Activated CD8-positive, alpha-beta T cell treated with anti-CD3 and anti-CD28 coated beads, Interleukin-2, amount 10 ng/mL, durations not matched to agents 7 days and 5 days (primary cell): ENCODE data around the gene ZNF226. TPM values are rescaled to one million over a fixed set of nuclear protein-coding genes. Genes with fewer than 3 reads are reported as not detected.
"Not testable (repeated sequence)": the region's sequence is repeated elsewhere in the genome, so short reads cannot be mapped to it uniquely, and the experiment has no call there.

Experiments used
- ATAC-seq: fragments of 150-1000 bp; cut with Tn5 transposase; one replicate; pipeline ENCODE4 v1.10.0; 2021; ENCODE audit warnings: moderate library complexity
- CTCF ChIA-PET: fragments of 350-600 bp; sonication (Branson Sonifier 250); formaldehyde crosslinking; loops from one replicate; lab custom pipeline; 2021; ENCODE audit warnings: antibody characterized with exemption; lab: Charles Lee
- POLR2A ChIA-PET: fragments of 350-600 bp; sonication (Branson Sonifier 250); formaldehyde crosslinking; loops from one replicate; lab custom pipeline; 2021; ENCODE audit warnings: antibody characterized with exemption; lab: Charles Lee
- DNase-seq: peaks from one replicate; pipeline ENCODE4 v3.0.0-alpha.2; 2020
- H3K27ac Mint-ChIP-seq: one replicate; pipeline ENCODE4 v1.8.0; 2021; ENCODE audit warnings: mild to moderate bottlenecking, mixed read lengths
- H3K27me3 Mint-ChIP-seq: one replicate; pipeline ENCODE4 v1.8.0; 2021; ENCODE audit warnings: low read depth, mixed read lengths
- H3K36me3 Mint-ChIP-seq: one replicate; pipeline ENCODE4 v1.8.0; 2021; ENCODE audit warnings: low read depth, mixed read lengths
- H3K4me1 Mint-ChIP-seq: one replicate; pipeline ENCODE4 v1.8.0; 2021; ENCODE audit warnings: low read depth, mixed read lengths
- H3K4me3 Mint-ChIP-seq: one replicate; pipeline ENCODE4 v1.8.0; 2021; ENCODE audit warnings: mild to moderate bottlenecking, mixed read lengths
- H3K9me3 Mint-ChIP-seq: one replicate; pipeline ENCODE4 v1.8.0; 2022; ENCODE audit warnings: mixed read lengths; ENCODE audit not compliant: insufficient read depth
- total RNA-seq, 2 experiments: library from RNA; stranded (reverse); gene quantifications; one replicate each; pipeline ENCODE4 v1.2.3, GENCODE V29; 2021

Gene ZNF226
- total RNA-seq, result 10 to 100 TPM; 12.9 to 14.7 TPM

- Mint-ChIP-seq H3K27me3 (no peaks in the 10 kb centered on the region), H3K4me3 (peak within 1 kb of the TSS; percentile 94), H3K4me1 (peaks cover 28% of the 10 kb centered on the region), H3K9me3 (peaks cover 41% of the 10 kb centered on the region), H3K36me3 (peaks cover 50% of the 10 kb centered on the region), H3K27ac (peak within 1 kb of the TSS; percentile 96)
- DNase-seq (peak; percentile 86), ATAC-seq (peak; percentile 90)
- ChIA-PET CTCF (interaction anchor here (1.0 to 1.8 kb wide), 3 partner anchors 8 to 92 kb away, joined by 3 to 5 read pairs (median 3); no protein-coding TSS in a partner anchor), POLR2A (interaction anchor here (1.3 to 1.7 kb wide), 6 partner anchors 42 to 411 kb away, joined by 3 to 11 read pairs (median 4); partner anchors contain the start of genes ZNF180, ZNF227 and ZNF235)
Measured at GRCh38 chr19:44164673-44165512, at the start of gene ZNF226. Gene ZNF226, plus strand, starts transcription at chr19:44165100. Its CDS starts 4,981 bp downstream, at chr19:44170081.

- POLR2A ChIA-PET, CTCF ChIA-PET, H3K27me3 Mint-ChIP-seq, H3K4me3 Mint-ChIP-seq, DNase-seq, ATAC-seq, H3K4me1 Mint-ChIP-seq, H3K27ac Mint-ChIP-seq: not testable (repeated sequence)
- H3K9me3 Mint-ChIP-seq, result peaks cover 29% of the 10 kb centered on the region
- peaks cover 87% of the 10 kb centered on the region for H3K36me3 Mint-ChIP-seq
Measured at GRCh38 chr19:44121162-44121561, 43.7 kb upstream of the ZNF226 start.

- H3K4me1 Mint-ChIP-seq, result no peaks in the 10 kb centered on the region
- H3K36me3 Mint-ChIP-seq, result peaks cover 35% of the 10 kb centered on the region
- H3K27ac Mint-ChIP-seq, result no peak overlapping the region
- no peaks in the 10 kb centered on the region for H3K27me3 Mint-ChIP-seq
- POLR2A ChIA-PET, result no interaction called here
- no peak for ATAC-seq
- CTCF ChIA-PET, result interaction anchor here (0.9 kb wide), 1 partner anchor 37 kb away, joined by 3 read pairs; no protein-coding TSS in a partner anchor
- no peak overlapping the region for H3K4me3 Mint-ChIP-seq
- no peak for DNase-seq
- peaks cover 15% of the 10 kb centered on the region for H3K9me3 Mint-ChIP-seq
Measured at GRCh38 chr19:44131955-44132354, 32.9 kb upstream of the ZNF226 start.

DNA sequence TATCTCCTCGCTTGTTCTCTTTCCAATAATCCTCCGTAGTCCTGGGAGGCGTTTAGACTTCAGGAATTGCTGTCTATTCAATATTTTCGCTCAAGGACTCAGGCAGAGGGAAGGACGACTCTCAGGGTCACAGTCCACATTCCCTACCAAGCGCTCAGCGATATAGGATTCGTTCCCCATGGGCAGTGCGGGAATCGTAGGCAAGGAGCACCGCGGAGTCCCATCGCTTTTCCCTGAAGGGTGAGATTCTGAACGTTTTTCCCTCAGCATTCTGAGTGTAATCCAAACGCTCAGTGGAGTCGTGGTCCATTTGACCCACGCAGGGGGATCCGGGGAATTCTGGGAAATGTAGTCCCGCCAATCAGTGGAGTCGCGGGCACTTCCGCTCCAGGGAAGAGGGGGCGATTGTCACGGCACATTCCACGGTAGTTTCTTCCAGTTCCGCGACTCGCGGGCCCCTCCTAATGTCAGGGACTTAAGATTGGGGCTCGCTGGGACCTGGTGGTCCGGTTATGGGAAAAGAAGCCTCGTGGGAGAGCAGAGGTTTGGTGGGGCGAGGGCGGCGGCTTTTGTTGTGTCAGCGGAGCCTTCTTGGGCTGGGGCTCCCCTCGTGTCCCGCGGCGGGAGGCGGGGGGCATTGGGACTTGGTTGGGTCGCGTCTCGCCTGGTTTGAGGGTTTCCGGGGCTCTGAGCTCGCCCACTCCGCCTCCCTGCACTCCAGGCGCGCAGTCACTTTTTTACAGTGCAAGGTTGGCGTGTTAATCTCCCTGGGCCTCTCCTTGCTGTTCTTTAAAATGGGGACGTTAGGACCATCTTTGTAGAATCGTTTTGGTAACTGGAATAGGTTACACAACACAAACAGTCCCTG, 23.5 kb upstream of the ZNF226 start, which contains the start of gene ZNF234:
Gene ZNF234, plus strand, starts transcription at position 364 of the 868 bp plus-strand sequence. CDS start 3,079 bp downstream, outside the sequence.
- Mint-ChIP-seq H3K27ac (peak within 1 kb of the TSS; percentile 91), H3K4me1 (peaks cover 17% of the 10 kb centered on the region), H3K27me3 (no peaks in the 10 kb centered on the region), H3K36me3 (peaks cover 34% of the 10 kb centered on the region), H3K9me3 (peaks cover 21% of the 10 kb centered on the region), H3K4me3 (peak within 1 kb of the TSS; percentile 94)
- ChIA-PET CTCF (interaction anchor here (0.9 to 1.0 kb wide), 2 partner anchors 12 to 47 kb away, joined by 3 read pairs; no protein-coding TSS in a partner anchor), POLR2A (interaction anchor here (0.5 to 1.8 kb wide), 5 partner anchors 15 to 164 kb away, joined by 3 to 9 read pairs (median 3); partner anchors contain the start of gene ZNF235)
- ATAC-seq, result peak; percentile 89
- DNase-seq, result peak; percentile 75

DNA sequence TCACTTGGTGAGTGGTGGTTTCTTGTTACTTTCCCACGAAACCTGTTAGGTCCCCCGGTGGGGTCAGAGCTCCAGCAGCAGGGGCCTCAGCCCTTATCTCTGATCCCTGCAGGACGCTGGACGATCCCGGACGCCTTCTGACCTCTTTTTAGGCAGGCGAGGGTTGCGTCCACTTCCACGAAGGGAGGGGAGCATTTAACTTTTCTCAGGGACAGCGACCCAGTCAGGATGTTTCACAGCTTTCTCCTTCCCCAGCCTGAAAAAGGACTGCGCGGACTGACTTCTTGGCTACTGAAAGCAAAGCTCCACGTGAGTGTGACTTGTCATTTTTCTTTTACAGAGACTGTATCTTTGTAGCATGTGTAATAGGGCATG, 22.9 kb upstream of the ZNF226 start:
- no peaks in the 10 kb centered on the region for H3K27me3 Mint-ChIP-seq
- peak overlapping the region; percentile 94 for H3K4me3 Mint-ChIP-seq
- peak overlapping the region; percentile 91 for H3K27ac Mint-ChIP-seq
- H3K9me3 Mint-ChIP-seq, result peaks cover 21% of the 10 kb centered on the region
- ChIA-PET POLR2A (interaction anchor here (0.5 to 1.8 kb wide), 5 partner anchors 14 to 163 kb away, joined by 3 to 9 read pairs (median 3); partner anchors contain the start of gene ZNF235), CTCF (interaction anchor here (0.9 to 1.0 kb wide), 2 partner anchors 11 to 47 kb away, joined by 3 read pairs; no protein-coding TSS in a partner anchor)
- ATAC-seq, result no peak
- DNase-seq, result peak; percentile 25
- H3K4me1 Mint-ChIP-seq, result peaks cover 17% of the 10 kb centered on the region
- H3K36me3 Mint-ChIP-seq, result peaks cover 34% of the 10 kb centered on the region

DNA sequence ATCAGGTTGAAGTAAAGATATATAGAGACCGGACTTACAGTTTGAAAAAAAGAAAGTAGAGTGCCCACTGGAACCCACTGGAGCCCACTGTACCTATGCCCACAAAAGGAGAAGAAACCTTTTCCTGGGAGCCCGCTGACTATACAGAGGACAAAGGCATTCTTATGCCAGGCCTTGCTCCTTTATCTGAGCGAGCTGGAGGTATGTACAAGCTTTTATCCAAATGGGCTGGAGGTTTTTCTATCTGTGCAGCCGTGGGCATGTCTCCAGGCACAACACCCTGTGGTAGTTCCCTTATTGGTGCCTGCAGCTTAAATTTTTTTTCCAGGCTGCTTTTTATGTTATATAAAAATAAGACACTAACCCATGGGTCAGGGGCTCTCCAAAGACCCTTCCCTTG, 15.1 kb upstream of the ZNF226 start:
- ATAC-seq, result no peak

GRCh38 chr19:44151491-44151890, 13.4 kb upstream of the ZNF226 start:
- ChIA-PET CTCF (no interaction called here), POLR2A (no interaction called here)
- Mint-ChIP-seq H3K27me3 (no peaks in the 10 kb centered on the region), H3K4me1 (no peaks in the 10 kb centered on the region), H3K27ac (no peak overlapping the region), H3K9me3 (peaks cover 19% of the 10 kb centered on the region), H3K4me3 (no peak overlapping the region), H3K36me3 (peaks cover 73% of the 10 kb centered on the region)
- DNase-seq (no peak), ATAC-seq (no peak)

More for the DNA sequence above, 15.1 kb upstream of the ZNF226 start:
- CTCF ChIA-PET, result no interaction called here
- H3K27me3 Mint-ChIP-seq, result no peaks in the 10 kb centered on the region
- H3K4me3 Mint-ChIP-seq, result no peak overlapping the region
- no peaks in the 10 kb centered on the region for H3K4me1 Mint-ChIP-seq
- peaks cover 78% of the 10 kb centered on the region for H3K36me3 Mint-ChIP-seq
- H3K9me3 Mint-ChIP-seq, result peaks cover 15% of the 10 kb centered on the region
- no peak overlapping the region for H3K27ac Mint-ChIP-seq
- POLR2A ChIA-PET, result no interaction called here
- DNase-seq, result no peak

GRCh38 chr19:44156475-44156874, 8.4 kb upstream of the ZNF226 start:
- Mint-ChIP-seq H3K27me3 (no peaks in the 10 kb centered on the region), H3K36me3 (peaks cover 54% of the 10 kb centered on the region), H3K9me3 (peaks cover 44% of the 10 kb centered on the region), H3K4me1 (no peaks in the 10 kb centered on the region), H3K4me3 (no peak overlapping the region), H3K27ac (no peak overlapping the region)
- DNase-seq (no peak), ATAC-seq (no peak)
- ChIA-PET POLR2A (interaction anchor here (0.8 kb wide), 1 partner anchor 15 kb away, joined by 3 read pairs; no protein-coding TSS in a partner anchor), CTCF (interaction anchor here (1.0 kb wide), 1 partner anchor 9 kb away, joined by 3 read pairs; the partner anchor contains the start of gene ZNF226)

DNA sequence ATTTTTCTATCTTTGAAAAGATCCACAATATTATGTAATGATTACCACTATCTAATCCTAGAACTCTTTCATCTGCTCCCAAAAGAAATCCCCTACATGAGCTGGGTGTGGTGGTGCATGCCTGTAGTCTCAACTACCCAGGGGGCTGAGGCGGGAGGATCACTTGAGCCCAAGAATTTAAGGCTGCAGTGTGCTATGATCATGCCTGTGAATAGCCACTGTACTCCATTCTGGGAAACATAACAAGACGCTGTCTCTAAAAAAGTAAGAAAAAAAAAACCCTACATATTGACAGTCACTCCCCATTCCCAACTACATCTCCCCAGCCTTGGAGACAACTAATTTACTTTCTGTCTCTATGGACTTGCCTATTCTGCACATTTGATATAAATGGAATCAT, 1.1 kb upstream of the ZNF226 start:
- H3K27ac Mint-ChIP-seq, result no peak overlapping the region
- no peaks in the 10 kb centered on the region for H3K27me3 Mint-ChIP-seq
- ChIA-PET POLR2A (interaction anchor here (1.4 to 1.7 kb wide), 3 partner anchors 43 to 69 kb away, joined by 4 to 11 read pairs (median 6); partner anchors contain the start of gene ZNF227), CTCF (no interaction called here)
- H3K36me3 Mint-ChIP-seq, result peaks cover 41% of the 10 kb centered on the region
- no peak for ATAC-seq
- H3K9me3 Mint-ChIP-seq, result peaks cover 37% of the 10 kb centered on the region
- no peak for DNase-seq
- H3K4me1 Mint-ChIP-seq, result peaks cover 28% of the 10 kb centered on the region
- H3K4me3 Mint-ChIP-seq, result no peak overlapping the region

DNA sequence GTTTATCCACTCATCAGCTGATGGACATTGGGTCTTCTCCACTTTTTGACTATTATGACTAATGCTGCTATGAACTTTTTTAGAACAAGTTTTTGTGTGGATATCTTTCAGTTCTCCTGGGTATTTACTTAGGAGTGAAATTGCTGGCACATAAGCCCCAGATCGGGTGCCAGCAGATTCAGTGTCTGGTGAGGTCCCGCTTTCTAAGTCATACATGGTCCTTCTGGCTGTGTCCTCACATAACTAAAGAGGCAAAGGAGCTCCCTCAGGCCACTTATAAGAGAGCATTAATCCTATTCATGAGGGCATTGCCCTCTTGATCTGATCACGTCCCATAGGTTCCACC, 600 bp upstream of the ZNF226 start:
- no peak for DNase-seq
- Mint-ChIP-seq H3K9me3 (peaks cover 40% of the 10 kb centered on the region), H3K4me1 (peaks cover 28% of the 10 kb centered on the region), H3K4me3 (peak overlapping the region; percentile 94), H3K27ac (peak overlapping the region; percentile 96), H3K36me3 (peaks cover 44% of the 10 kb centered on the region), H3K27me3 (no peaks in the 10 kb centered on the region)
- POLR2A ChIA-PET, result interaction anchor here (1.4 to 1.7 kb wide), 5 partner anchors 43 to 411 kb away, joined by 3 to 11 read pairs (median 4); partner anchors contain the start of genes ZNF180 and ZNF227
- ATAC-seq, result no peak
- CTCF ChIA-PET, result interaction anchor here (1.0 to 1.8 kb wide), 2 partner anchors 69 to 91 kb away, joined by 3 to 5 read pairs; no protein-coding TSS in a partner anchor

DNA sequence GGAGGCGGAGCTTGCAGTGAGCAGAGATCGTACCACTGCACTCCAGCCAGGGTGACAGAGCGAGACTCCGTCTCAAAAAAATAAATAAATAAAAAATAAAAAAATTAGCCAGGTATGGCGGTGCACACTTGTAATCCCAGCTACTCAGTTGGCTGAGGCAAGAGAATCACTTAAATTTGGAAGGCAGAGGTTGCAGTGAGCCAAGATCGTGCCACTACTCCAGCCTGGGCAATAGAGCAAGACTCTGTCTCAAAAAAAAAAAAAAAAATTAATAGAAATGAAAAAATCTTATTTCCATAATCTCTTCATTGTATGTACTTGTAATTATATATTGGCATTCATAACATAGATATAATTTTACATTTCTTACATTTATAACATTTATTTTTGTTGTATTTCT, 5.8 kb downstream of the ZNF226 start:
- H3K27ac Mint-ChIP-seq, H3K27me3 Mint-ChIP-seq, CTCF ChIA-PET, ATAC-seq, H3K4me3 Mint-ChIP-seq, POLR2A ChIA-PET, DNase-seq: not testable (repeated sequence)
- H3K9me3 Mint-ChIP-seq, result peaks cover 44% of the 10 kb centered on the region
- H3K4me1 Mint-ChIP-seq, result peaks cover 15% of the 10 kb centered on the region
- peaks cover 84% of the 10 kb centered on the region for H3K36me3 Mint-ChIP-seq
